ENCODE data around the gene PCARE. TPM values are rescaled to one million over a fixed set of nuclear protein-coding genes. Genes with fewer than 3 reads are reported as not detected.

The PCARE gene
- total RNA-seq, 2 experiments from 2014 or later = not detected

GRCh38 chr2:29017716-29018435 is 56.4 kb downstream of the PCARE start:
- Mint-ChIP-seq H3K4me1 (ENCODE audit: low read depth) (peaks cover 46% of the 10 kb centered on the region), H3K4me3 (no peak overlapping the region), H3K36me3 (ENCODE audit: low read depth) (no peaks in the 10 kb centered on the region), H3K9me3 (no peaks in the 10 kb centered on the region), H3K27ac (no peak overlapping the region), H3K27me3 (no peaks in the 10 kb centered on the region)
- DNase-seq (no peak), ATAC-seq (no peak)
- intact Hi-C loops (cut with micrococcal nuclease) = loop anchor here (10.0 kb wide), 1 partner anchor 97 kb away; the partner anchor contains the start of gene CLIP4
- POLR2A ChIA-PET = interaction anchor here (1.5 kb wide), 1 partner anchor 123 kb away, joined by 3 read pairs; the partner anchor contains the start of gene WDR43
- CTCF ChIA-PET = interaction anchor here (1.2 kb wide), 1 partner anchor 59 kb away, joined by 3 read pairs; no protein-coding TSS in a partner anchor
- no peak for TF ChIP-seq CTCF (IDR thresholded peaks at IDR 0.05)

DNA sequence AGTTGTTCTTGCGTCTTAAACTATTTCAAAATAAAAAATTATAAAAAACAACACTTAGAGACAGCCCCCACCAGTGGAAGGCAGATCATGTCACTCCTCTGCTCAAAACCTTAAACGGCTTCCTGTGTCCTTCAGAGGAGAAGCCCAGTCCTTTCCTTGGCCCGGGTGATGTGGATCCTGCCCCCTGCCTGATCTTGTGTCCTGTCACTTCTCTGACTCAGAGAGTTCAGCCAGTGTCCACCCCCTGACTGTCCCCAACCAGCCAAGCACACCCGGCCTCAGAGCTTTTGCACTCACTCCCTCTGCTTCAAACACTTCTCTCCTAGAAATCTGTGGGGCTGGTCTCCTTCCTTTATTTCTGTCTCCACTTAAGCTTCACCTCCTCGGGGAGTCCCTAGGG is 57.8 kb downstream of the PCARE start:
- Mint-ChIP-seq H3K27me3 (no peaks in the 10 kb centered on the region), H3K4me1 (ENCODE audit: low read depth) (peaks cover 60% of the 10 kb centered on the region), H3K9me3 (no peaks in the 10 kb centered on the region), H3K4me3 (no peak overlapping the region), H3K27ac (peak overlapping the region; percentile 97), H3K36me3 (ENCODE audit: low read depth) (no peaks in the 10 kb centered on the region)
- intact Hi-C loops (cut with micrococcal nuclease) = loop anchor here (10.0 kb wide), 1 partner anchor 98 kb away; the partner anchor contains the start of gene CLIP4
- TF ChIP-seq CTCF (IDR thresholded peaks at IDR 0.05) = no peak
- ChIA-PET POLR2A (interaction anchor here (1.5 to 2.3 kb wide), 2 partner anchors 10 to 122 kb away, joined by 3 to 9 read pairs; partner anchors contain the start of gene WDR43), CTCF (interaction anchor here (1.3 to 1.7 kb wide), 2 partner anchors 60 to 113 kb away, joined by 3 to 5 read pairs; no protein-coding TSS in a partner anchor)
- DNase-seq (no peak), ATAC-seq (no peak)

DNA sequence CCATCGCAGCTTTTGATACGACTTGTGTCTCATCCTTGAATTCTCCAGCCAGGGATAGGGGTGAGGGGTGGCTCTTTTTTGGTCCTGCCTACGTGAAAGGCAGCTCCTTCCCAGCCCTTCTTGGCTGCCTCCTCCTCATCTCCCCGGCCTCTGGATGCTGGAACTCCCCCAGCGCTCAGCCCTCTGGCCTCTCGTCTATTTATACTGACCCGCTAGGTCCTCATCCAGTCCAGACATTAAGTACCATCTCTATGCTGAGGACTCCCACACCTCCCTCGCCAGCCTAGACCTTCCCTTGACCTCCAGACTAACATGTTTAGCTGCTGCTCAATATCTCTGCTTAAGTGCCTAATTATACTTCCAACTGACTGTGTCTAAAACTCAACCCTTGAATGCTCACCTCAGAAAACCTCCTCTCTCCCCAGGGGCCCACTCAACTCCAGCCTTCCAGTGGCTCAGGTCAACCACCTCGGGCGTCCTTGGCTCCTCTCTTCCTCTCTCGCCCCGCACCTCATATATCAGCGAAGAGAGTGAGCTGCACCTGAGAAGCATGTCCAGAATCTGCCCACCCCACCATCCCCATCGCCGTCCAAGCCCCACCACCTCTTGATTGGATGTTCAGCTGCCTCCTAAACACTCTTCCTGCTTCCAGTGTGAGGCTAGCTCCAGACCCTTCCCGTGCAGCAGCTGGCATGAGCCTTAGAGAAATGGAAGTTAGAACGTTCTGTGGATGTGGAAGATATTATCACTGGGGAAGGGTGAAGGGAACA is 58.4 kb downstream of the PCARE start:
- H3K4me1 Mint-ChIP-seq (ENCODE audit: low read depth) = peaks cover 66% of the 10 kb centered on the region

DNA sequence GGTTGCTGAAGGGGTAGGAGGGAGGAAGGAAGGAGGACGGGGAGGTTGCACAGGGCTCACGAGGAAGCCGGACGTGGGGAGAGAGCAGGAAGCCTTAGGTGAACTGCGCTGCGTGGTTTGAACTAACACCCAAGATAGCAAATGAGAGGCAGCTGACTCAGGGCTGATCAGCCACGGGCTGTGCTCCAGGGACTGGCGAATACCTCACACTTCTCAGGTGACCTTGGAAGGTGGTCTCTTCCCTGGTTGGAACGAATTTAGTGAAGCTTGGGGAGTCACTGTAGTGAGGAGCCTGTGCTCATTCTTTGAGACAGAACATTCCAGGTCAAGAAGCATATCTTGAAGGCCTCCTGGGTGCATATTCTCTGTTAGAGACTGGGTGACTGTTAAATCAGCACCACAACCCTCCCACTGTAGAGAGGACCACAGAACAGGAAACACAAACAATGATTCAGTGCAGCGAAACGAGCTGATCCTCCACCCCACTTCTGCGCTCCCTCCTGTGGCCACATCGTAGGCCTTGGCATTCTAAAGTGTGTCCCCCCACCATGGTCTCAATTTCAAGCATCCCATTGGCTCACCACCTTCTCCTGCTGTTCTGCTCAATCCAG is 59.4 kb downstream of the PCARE start:
- intact Hi-C loops (cut with micrococcal nuclease) = loop anchor here (5.0 to 10.0 kb wide), 2 partner anchors 58 to 100 kb away; partner anchors contain the start of gene CLIP4
- POLR2A ChIA-PET = interaction anchor here (0.6 to 2.3 kb wide), 6 partner anchors 12 to 145 kb away, joined by 3 to 9 read pairs (median 5); partner anchors contain the start of genes CLIP4 and TRMT61B
- peak; percentile 88 for DNase-seq
- Mint-ChIP-seq H3K4me1 (ENCODE audit: low read depth) (peaks cover 76% of the 10 kb centered on the region), H3K36me3 (ENCODE audit: low read depth) (no peaks in the 10 kb centered on the region), H3K27ac (peak overlapping the region; percentile 97), H3K27me3 (no peaks in the 10 kb centered on the region), H3K4me3 (peak overlapping the region; percentile 79), H3K9me3 (no peaks in the 10 kb centered on the region)
- ATAC-seq = peak; percentile 76
- CTCF ChIA-PET = interaction anchor here (0.8 to 1.7 kb wide), 10 partner anchors 12 to 138 kb away, joined by 3 to 10 read pairs (median 3); no protein-coding TSS in a partner anchor
- peak; percentile 37 for TF ChIP-seq CTCF (IDR thresholded peaks at IDR 0.05)

More for the DNA sequence above, 58.4 kb downstream of the PCARE start:
- Mint-ChIP-seq H3K27me3 (no peaks in the 10 kb centered on the region), H3K36me3 (ENCODE audit: low read depth) (no peaks in the 10 kb centered on the region), H3K9me3 (no peaks in the 10 kb centered on the region), H3K4me3 (peak overlapping the region; percentile 79), H3K27ac (peak overlapping the region; percentile 97)
- no peak for ATAC-seq
- intact Hi-C loops (cut with micrococcal nuclease) = loop anchor here (10.0 kb wide), 1 partner anchor 99 kb away; the partner anchor contains the start of gene CLIP4
- no peak for TF ChIP-seq CTCF (IDR thresholded peaks at IDR 0.05)
- CTCF ChIA-PET = interaction anchor here (1.1 to 1.7 kb wide), 7 partner anchors 14 to 137 kb away, joined by 3 to 10 read pairs (median 4); no protein-coding TSS in a partner anchor
- POLR2A ChIA-PET = interaction anchor here (0.6 to 2.3 kb wide), 5 partner anchors 11 to 123 kb away, joined by 3 to 9 read pairs (median 5); partner anchors contain the start of genes CLIP4 and WDR43
- DNase-seq = no peak
